ENCODE data around the gene EFNA2. TPM values are rescaled to one million over a fixed set of nuclear protein-coding genes. Genes with fewer than 3 reads are reported as not detected.
A peak's percentile ranks its signal among the peaks of the same experiment; 100 is the strongest.

The EFNA2 gene
- total RNA-seq, 1 donor from 2014 or later, result 28.0 TPM

DNA sequence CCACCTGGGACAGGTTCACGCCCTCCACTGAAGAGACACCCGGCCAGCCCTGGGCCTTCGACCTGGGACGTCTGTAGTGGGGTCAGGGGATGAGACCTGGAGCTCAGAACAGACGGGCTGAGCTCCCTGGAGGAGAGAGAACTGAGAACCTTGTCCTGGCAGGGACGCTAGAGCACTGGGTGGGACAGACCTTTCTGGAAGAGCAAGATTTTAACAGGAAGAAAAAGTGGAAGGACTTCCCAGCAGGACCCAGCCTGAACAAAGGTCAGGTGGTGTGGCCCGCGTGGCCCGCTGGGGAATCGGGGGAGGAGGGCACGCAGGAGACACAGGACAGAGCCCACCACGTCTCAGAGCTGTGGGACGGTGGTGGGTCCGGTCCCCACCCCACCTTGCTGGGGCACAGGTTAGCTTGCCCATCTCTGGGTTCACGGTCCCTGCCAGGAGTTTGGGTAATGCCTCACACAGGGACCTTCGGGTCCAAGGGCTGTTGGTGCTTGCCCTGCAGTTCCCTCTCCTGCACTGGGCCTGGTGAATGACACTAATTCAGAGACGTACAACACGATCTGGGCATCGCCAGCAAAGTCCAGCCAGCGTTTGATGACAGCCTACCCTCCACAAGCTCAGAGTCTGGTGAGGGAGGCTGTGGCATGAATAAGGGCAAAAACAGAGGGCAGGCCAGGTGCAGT, 1.2 kb upstream of the EFNA2 start:
- peak overlapping the region; percentile 85 for H3K4me3 Mint-ChIP-seq
- peaks cover 20% of the 10 kb centered on the region for H3K27me3 Mint-ChIP-seq (ENCODE audit: low read depth)
- peaks cover 3% of the 10 kb centered on the region for H3K36me3 Mint-ChIP-seq (ENCODE audit: low read depth)
- H3K27ac Mint-ChIP-seq (ENCODE audit: unreplicated experiment), result no peak overlapping the region
- DNase-seq (ENCODE audit: low read depth, low spot score), result no peak
- TF ChIP-seq, protein P1, sequence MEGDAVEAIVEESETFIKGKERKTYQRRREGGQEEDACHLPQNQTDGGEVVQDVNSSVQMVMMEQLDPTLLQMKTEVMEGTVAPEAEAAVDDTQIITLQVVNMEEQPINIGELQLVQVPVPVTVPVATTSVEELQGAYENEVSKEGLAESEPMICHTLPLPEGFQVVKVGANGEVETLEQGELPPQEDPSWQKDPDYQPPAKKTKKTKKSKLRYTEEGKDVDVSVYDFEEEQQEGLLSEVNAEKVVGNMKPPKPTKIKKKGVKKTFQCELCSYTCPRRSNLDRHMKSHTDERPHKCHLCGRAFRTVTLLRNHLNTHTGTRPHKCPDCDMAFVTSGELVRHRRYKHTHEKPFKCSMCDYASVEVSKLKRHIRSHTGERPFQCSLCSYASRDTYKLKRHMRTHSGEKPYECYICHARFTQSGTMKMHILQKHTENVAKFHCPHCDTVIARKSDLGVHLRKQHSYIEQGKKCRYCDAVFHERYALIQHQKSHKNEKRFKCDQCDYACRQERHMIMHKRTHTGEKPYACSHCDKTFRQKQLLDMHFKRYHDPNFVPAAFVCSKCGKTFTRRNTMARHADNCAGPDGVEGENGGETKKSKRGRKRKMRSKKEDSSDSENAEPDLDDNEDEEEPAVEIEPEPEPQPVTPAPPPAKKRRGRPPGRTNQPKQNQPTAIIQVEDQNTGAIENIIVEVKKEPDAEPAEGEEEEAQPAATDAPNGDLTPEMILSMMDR (conservative IDR thresholded peaks at IDR 0.05), result no peak
- H3K4me1 Mint-ChIP-seq, result peaks cover 16% of the 10 kb centered on the region
- no peaks in the 10 kb centered on the region for H3K9me3 Mint-ChIP-seq

GRCh38 chr19:1284979-1285736, 515 bp upstream of the EFNA2 start:
- Mint-ChIP-seq H3K27ac (ENCODE audit: unreplicated experiment) (peak overlapping the region; percentile 19), H3K27me3 (ENCODE audit: low read depth) (peaks cover 13% of the 10 kb centered on the region)

DNA sequence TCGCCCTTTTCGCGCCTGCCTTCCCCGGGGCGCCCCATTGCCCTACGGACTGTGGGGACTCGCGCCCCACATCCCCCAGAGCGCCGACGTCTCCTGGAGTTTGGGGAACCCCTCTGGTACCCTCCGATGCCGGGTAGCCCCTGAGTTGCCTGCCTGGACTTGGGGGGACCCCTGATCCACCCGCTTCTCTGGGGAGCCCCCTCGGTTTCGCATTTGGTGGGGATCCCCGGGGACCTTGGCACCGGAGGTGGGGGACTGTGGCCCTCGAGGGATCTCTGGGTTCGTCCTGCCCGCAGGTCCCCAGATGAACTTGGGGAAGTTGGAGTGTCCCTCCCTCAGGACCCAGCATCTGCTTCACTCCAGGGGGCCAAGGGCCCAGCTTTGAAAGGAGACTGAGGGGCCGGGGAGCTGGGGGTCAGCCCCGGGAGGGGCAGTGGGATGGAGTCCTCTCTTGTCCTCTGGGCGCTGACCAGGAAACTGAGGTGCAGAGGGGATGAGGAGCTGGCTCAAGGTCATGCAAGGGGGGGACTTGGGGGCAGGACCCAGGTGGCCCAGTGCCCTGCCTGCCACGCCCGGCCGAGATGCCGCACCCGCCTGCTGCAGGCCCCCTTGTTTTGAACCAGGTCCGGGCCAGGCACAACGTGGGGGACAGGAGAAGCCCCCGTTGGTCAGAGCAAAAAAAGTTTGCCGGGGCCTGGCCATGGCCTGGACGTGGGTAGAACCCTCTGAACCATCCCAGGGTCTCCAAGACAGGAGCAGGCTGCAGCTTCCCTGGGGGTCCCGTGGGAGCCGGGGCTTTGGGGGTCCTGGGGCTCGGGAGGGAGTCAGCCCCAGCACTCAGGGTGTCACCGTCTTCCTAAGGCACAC, 1.0 kb downstream of the EFNA2 start:
- no peak for DNase-seq (ENCODE audit: low read depth, low spot score)
- peak overlapping the region; percentile 86 for H3K4me3 Mint-ChIP-seq
- peaks cover 11% of the 10 kb centered on the region for H3K27me3 Mint-ChIP-seq (ENCODE audit: low read depth)
- TF ChIP-seq, protein P1 (conservative IDR thresholded peaks at IDR 0.05), result no peak
- H3K36me3 Mint-ChIP-seq (ENCODE audit: low read depth), result no peaks in the 10 kb centered on the region
- no peaks in the 10 kb centered on the region for H3K9me3 Mint-ChIP-seq
- no peak overlapping the region for H3K27ac Mint-ChIP-seq (ENCODE audit: unreplicated experiment)
- peaks cover 8% of the 10 kb centered on the region for H3K4me1 Mint-ChIP-seq

More at GRCh38 chr19:1284979-1285736, 515 bp upstream of the EFNA2 start:
- Mint-ChIP-seq H3K4me3 (peak overlapping the region; percentile 85), H3K9me3 (no peaks in the 10 kb centered on the region), H3K4me1 (peaks cover 9% of the 10 kb centered on the region), H3K36me3 (ENCODE audit: low read depth) (no peaks in the 10 kb centered on the region)
- no peak for DNase-seq (ENCODE audit: low read depth, low spot score)
- TF ChIP-seq, protein P1 (conservative IDR thresholded peaks at IDR 0.05), result no peak

- Mint-ChIP-seq H3K27me3 (ENCODE audit: low read depth) (peaks cover 11% of the 10 kb centered on the region), H3K4me1 (peaks cover 8% of the 10 kb centered on the region), H3K9me3 (no peaks in the 10 kb centered on the region), H3K4me3 (peak overlapping the region; percentile 72), H3K36me3 (ENCODE audit: low read depth) (no peaks in the 10 kb centered on the region), H3K27ac (ENCODE audit: unreplicated experiment) (no peak overlapping the region)
- DNase-seq (ENCODE audit: low read depth, low spot score), result no peak
- TF ChIP-seq, protein P1 (conservative IDR thresholded peaks at IDR 0.05), result no peak
These were observed 1.9 kb downstream of the EFNA2 start for GRCh38 chr19:1287354-1288225.

All from neural crest cell (in vitro differentiated cells).